GM18861 (cell line): ENCODE data around the gene DOP1A.

Experiments used
- ATAC-seq: cut with Tn5 transposase; IDR thresholded peaks from one replicate; pipeline ENCODE4 v1.9.1; 2021; ENCODE audit not compliant: unreplicated experiment

The DOP1A gene, protein sequence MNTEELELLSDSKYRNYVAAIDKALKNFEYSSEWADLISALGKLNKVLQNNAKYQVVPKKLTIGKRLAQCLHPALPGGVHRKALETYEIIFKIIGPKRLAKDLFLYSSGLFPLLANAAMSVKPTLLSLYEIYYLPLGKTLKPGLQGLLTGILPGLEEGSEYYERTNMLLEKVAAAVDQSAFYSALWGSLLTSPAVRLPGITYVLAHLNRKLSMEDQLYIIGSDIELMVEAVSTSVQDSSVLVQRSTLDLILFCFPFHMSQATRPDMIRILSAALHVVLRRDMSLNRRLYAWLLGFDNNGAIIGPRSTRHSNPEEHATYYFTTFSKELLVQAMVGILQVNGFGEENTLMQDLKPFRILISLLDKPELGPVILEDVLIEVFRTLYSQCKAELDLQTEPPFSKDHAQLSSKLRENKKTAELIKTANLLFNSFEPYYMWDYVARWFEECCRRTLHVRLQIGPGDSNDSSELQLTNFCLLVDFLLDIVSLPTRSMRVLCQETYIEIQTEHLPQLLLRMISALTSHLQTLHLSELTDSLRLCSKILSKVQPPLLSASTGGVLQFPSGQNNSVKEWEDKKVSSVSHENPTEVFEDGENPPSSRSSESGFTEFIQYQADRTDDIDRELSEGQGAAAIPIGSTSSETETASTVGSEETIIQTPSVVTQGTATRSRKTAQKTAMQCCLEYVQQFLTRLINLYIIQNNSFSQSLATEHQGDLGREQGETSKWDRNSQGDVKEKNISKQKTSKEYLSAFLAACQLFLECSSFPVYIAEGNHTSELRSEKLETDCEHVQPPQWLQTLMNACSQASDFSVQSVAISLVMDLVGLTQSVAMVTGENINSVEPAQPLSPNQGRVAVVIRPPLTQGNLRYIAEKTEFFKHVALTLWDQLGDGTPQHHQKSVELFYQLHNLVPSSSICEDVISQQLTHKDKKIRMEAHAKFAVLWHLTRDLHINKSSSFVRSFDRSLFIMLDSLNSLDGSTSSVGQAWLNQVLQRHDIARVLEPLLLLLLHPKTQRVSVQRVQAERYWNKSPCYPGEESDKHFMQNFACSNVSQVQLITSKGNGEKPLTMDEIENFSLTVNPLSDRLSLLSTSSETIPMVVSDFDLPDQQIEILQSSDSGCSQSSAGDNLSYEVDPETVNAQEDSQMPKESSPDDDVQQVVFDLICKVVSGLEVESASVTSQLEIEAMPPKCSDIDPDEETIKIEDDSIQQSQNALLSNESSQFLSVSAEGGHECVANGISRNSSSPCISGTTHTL (N-terminal part only)

DNA sequence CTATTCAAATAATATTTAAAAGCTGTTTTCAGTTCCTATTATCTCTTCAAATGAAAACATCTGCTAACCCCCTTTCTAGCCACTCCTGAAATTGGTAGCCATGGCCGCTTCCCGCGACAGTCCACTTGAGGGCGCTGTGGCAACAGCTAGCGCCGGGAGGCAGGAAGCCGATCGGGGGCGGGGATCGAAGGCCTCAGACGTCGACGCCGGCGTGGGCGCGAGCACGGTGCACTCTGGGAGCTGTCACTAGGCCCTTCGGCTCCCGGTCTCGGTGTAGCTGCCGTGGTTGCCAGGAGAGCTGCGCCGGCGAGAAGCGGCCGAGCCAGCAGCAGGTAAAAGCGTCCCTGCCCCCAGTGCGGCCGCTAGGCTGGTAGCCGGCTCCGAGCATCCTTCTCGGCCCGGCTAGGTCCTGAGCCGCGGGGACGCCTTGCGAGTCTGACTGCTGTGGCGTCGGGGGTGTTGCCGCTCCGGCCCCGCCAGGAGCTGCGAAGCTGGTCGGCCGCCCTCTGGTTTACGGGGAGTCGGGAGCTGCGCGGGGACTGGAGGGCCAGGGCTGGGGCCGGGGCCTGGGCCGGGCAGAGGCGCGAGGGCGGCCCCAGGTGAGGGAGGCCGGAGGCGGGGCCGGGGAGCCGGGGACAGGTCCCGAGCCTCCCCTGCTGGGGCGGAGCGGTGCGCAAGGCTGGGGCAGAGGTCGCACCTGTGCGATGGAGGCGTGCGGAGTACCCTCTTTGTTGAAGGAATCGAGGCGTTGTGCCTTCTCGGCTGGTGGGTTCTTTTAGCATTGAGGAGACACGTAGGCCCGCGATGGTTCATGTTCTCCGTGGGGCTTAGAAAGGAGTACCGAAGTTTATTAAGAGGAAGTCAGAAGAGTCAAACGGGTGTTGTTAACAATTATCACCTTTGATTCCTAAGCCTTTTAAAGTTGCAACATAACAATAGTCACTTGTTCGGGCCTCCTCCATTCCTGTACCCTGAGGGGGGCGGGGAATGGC, at the start of gene DOP1A:
TSS of gene DOP1A (plus strand) at position 224 of the 992 bp plus-strand sequence. CDS start 29,307 bp downstream, outside the sequence.
- ATAC-seq: peak; percentile 75

DNA sequence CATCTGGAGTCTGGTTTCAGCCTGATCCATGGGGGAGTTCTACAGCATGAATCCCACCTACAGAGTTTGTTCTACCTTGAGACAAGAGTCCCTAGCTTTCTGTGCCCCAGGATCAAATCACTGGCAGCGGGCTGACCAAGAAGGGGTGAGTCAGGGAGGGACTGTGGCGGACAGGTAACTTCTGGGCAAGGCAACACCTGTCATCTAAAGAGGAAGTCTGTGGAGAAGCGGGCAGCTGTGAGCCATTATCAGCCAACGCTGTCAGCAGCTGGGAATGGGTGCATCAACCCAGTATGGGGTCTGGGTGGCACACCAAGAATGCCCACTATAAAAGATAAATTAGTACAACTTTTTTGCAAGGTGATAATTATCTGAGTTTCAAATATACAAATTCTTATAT, 47.7 kb upstream of the DOP1A start:
- no peak for ATAC-seq

DNA sequence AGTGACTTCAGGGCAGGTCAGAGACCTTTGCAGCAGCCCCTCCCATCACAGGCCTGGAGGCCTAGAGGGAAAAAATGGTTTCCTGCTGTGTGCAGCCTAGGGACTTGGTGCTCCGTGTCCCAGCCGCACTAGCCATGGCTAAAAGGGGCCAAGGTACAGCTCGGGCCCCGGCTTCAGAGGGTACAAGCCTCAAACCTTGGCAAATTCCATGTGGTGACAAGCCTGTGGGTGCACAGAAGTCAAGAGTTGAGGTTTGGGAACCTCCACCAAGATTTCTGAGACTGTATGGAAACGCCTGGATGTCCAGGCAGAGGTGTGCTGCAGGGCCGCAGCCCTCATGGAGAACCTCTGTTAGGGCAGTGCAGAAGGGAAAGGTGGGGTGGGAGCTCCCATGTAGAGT, 35.8 kb upstream of the DOP1A start:
- ATAC-seq: no peak

DNA sequence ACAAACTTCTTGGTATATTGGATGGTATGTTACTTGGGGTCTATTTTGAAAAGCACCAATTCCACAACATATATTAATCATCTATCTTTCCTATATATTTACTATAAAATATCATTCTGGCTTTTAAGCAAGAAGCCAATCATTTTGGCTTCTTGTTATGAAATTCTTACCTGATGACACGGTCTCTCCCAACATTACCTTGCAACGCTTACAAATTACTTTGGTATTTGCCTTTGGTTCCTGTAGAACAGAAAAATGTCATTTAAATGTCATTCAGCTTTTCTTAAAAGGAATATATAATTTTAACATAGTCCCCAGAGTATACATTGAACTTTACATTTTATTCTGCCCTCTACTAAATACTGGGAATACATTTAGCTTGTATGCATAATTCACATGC, 29.2 kb upstream of the DOP1A start:
- no peak for ATAC-seq

DNA sequence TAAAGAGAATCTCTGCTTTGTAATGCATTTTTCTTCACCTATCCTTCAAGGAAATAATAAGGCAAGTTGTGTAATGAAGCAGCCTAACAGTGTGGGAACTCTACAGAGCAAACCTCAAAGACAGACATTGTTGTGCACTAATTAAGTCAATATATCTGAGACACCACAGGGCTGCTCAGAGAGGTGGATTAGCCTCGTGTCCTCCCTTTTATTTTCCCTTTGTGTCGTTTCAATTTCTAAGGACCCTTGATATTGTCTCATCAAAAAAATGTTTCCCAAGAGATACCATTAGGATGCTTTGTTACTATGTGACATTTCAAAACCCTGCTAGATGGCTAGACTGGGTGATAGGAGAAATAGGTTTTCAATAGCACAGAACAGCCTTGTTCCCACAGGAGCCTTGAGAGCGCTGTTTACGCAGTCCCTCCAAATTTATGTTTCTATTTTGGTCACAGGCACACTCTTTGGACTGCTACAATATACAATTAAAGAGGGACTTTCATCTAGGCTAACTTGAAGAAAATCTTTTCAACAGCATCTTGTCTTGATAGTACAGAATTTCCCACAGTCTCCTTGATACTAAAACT, 24.9 kb upstream of the DOP1A start:
- no peak for ATAC-seq

DNA sequence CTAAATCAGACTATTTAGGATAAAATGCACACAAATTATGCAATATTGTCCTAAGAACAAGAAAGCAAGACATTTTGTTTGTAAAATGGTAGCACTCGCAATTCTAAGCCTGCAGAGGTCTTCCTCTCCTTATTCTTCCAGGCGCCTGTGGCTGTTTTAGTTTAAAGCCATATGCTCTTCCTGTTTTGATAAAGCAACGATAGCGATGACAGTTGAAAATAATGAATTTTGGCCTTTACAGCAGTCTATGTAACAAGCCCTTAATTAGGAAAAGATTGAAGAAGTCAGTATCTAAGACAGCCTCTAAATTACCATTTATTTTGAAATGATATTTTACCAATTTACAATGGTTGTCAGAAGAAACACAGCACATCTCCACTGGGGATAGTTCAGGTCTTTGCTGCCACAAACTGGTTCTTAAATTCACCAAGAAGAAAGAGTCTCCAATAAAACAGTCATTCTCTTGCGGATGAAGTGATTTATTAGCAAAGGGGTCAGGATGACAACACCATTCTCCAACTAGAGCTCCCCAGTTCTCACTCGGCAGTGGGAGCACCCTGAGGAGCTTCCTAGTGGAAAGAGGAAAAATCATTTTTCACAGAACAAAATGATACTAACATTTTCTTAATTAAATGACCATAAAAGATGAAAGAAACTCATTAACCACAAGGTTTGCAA, 23.2 kb upstream of the DOP1A start:
- ATAC-seq: no peak

DNA sequence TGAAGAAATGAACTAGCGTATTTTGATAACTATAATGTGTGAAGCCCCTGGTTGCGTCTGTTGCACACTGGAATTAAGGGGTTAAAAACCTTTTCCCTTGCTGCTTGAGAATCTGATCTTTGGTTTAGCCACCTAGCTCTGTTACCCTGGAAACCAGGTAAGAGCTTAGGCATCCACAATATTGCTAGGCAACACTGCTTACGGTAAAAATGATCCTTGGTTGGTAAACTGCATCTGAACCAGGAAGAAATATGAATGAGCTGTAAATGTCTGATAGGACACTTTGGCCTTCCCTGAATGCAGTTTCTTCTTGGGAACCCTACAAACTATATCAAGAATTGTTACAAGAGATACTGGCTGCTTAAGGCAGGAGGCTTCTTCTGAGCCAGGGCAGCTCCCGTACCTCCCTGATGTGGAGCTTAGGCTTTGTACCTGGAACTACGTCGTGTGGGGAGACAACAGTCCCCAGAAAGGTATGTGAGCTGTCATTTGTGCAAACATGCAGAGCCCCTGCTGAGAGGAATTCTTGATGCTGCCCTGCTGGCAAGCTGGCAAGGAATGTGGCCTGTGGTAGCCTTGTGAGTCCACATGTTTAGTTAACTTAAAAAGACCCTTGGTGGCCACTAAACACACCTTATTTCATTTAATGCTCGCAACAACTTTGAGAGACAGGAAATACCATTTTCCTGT, 20.3 kb upstream of the DOP1A start:
- no peak for ATAC-seq

DNA sequence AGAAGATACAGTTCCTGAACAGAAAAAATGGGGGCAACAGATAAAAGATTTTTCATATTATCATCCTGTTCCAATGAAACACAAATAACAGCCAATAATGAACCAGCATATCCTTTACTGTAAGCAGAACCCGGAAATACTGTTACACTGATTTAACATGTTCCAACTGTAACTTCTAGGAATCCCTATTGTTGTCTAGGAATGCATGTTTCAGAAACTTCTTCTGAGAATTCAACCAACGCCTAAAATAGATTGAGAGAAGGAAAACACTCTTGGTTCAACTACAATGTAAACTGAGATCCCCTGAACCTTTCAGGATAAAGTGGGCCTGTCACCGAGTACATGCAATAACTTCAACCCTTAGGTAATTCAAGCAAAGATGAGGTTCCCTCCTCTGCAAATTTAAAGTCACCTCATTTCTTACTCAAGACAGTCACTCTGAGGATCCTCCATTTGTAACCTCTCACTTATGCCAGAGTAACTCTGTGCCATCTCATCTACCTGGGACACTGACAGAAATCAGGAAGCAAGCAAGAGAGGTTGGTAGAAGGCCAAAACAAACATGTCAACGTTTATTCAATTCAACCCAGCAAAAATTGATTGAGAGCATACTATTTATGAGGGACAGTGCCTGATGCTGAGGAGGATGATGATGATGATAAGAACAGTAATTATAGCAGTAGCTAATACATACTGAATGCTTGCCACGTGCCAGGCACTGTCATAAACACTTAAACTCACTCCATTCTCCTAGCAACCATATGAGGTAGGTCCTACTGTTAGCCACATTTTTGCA, 15.9 kb upstream of the DOP1A start:
- no peak for ATAC-seq

DNA sequence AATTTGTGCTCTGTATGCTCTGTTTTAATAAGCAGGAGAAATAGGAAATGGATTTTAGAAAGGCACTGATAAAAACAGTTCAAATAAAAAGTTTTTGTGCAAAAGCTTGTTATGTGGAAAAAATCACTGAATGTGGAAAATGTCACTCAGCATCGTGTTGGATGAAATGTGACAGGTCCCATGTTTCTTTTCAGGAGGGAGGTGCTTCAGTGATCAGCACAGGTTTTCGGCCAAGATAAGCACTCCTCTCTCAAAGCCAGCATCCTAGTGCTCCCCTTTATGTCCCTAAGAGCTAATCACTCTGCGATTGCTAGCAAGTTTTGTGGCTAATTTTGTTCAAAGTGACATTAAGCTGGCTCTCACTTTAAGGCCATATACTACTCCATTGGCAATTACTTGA, 13.8 kb upstream of the DOP1A start:
- ATAC-seq: no peak

DNA sequence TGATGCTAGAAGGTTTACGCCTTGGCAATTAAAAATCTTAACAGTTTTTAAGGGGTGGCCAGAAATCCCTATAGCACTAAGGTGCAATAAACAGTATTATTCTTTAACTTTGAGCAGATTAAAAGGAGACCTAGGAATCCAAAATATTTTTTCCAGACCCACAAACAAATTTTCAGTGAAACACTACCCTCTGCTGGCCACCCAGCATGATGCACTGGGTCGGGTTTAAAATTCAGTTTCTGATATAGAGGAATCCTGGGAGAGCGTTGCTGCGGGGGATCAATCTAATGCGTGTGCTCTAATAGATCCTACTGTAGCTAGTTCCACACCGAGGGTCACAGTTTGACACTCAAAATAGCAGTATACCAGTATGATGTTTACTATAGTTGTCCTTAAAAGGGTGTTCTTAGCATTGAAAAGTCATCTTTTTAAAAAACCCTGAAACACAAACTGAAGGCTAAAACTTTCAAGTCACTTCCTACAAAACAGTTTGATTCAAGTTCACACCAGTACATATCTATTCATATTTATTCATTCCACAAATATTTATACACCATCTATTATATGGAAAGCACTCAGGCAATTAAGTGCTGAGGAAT, 12.0 kb upstream of the DOP1A start:
- peak; percentile 43 for ATAC-seq

DNA sequence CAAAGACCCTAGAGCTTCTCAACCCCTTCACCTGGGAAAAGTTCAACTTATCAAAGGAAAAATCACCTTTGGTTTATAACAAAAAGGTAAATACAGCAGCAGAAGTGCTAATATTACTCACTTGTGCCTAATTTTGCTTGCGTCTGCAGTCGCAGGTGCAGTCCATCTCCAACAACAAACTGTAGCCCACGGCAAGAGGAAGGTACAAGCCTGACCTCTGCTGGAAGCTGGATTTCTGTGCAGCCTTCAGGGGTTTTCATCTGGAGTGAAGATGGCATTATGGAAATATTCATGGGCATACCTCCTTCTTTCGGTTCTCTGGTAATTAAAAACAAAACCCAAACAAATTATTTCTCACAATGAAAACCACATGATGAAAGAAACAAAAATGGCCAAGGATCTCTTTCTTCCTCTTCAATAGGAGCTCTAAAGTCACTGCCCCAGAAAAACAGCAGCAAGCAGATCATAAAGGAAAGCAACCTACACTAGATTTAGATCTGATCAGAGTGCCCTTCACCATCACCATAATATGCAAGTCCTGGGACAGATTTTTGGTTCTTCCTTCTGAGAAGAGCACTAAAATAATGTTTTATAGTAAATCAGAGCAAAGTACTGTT, 9.7 kb upstream of the DOP1A start:
- ATAC-seq: peak; percentile 69

DNA sequence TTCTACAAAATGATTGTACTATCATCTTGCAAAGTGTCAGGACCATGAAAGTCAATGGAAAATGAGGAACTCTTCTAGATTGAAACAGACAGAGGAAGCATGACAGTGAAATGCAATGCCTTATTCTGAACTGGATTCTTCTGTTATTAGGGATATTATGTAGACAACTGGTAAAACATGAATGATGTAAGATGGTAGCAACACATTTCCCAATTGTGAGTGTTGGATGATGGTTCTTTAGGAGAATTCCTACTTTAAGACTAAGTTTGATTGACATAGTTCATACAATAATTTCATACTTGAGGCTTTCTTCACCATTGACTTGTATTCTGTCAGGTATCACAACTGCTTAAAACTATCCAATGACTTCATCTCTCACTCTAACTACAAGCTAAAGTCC, 6.3 kb upstream of the DOP1A start:
- ATAC-seq: no peak

DNA sequence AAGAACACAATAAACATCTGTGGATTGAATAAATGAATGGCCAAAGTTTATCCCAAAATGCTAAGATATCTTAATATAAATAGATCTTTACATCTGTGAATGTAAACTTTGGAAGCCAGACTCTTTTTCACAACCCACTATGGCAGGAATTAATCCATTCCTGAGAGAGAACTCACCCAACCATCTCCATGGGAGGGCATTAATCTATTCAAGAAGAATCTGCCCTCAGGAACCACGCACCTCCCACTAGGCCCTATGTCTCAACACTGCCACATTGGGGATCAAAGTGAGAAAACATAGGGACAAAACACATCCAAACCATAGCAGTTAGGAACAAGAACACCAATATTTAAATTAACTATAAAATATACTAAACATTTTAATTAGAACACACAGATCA, 5.2 kb upstream of the DOP1A start:
- ATAC-seq: no peak

DNA sequence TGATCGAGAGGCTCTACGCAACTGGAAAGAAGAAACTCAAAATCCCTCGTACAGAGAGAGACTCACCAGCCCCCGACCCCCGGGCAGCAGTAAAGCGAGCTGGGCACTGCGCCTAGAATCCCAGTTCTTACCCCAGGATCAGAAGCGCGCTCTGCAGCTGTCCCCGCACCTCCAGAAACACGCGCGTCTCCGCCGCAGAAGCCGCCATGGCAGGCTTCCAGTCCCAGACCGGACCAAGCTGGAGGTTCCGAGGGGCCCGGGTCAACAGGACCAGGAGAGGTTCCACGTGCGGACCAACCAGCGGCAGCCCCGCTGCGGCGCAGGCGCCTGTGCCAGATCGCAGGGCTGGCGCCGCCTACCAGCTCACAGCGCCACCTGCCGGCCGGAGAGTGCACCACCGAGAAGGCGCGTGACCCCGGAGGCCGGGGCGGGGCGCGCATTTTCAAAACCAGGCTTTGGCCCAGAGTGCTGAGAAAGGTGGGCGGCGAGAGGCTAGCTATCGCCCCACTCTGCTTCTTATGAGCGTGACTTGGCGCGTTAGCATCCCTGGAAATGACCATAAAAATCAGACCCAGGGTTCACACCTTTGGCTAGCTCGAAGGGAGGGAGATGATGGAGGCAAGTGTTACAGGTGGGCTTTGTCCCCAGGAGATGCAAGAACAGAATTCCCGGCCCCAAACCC, 1.8 kb upstream of the DOP1A start, which contains the start of gene UBE3D:
TSS of gene UBE3D (minus strand) at position 331 of the 682 bp plus-strand sequence. CDS start at position 208, 123 bp downstream.
- peak; percentile 66 for ATAC-seq

DNA sequence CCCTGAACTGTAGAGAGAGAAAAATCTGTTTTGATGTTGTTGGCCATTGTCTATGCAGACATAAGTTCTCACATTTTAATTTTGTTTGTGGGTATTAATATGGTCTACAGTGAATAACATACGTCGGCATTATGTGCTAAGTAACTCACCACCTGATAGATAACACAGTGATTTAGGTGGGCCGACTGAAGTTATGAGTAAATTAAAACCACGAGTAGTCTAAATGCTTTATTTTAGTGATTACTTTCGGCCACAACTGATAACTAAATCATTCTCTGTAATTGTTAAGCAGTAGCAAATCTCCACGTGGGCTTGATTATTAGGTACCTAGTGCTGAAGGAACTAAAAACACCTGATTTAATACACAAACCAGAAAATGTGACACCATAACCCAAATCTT, 1.1 kb downstream of the DOP1A start:
- ATAC-seq: no peak

DNA sequence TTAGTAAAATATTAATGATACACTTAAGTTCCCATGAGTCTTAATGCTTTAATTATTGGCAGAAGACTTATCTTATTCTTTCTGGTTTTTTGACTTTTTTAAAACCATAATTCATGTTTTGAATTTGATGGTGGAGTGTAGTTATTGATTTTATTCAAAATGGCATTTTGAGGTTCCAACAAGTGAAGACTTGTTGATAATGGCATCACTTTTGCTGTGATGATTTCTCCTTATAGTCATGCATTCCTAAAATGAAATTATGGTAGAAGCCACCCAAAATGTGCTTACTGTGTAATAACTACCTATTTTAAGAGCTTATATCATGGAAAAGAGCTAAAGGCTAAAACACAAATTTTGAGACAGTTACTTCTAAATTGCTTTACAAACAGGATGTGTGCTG, 2.2 kb downstream of the DOP1A start:
- no peak for ATAC-seq
